K562 (cell line): ENCODE measurements around the gene C11orf52. TPM values are rescaled to one million over a fixed set of nuclear protein-coding genes. Genes with fewer than 3 reads are reported as not detected.

Experiments
- ATF1 ChIP-seq, 2 experiments: fragments of 450-650 bp in 1 of 2; IDR thresholded peaks; 2 replicates each; pipeline ENCODE4 v1.6.1; 2016; ENCODE audit warnings: missing compliant biosample characterization in 1 of 2, missing genetic modification characterization in 1 of 2
- CCNT2 ChIP-seq: IDR thresholded peaks from 2 replicates; pipeline ENCODE4 v1.6.1; 2011; ENCODE audit warnings: borderline replicate concordance, low read depth, mild to moderate bottlenecking, moderate library complexity, mixed read lengths, low read length; ENCODE audit not compliant: insufficient read length; ENCODE audit errors: extremely low read depth
- CREBBP ChIP-seq: IDR thresholded peaks from one replicate; pipeline ENCODE4 v1.6.1; 2012; ENCODE audit warnings: low read depth, mild to moderate bottlenecking, control low read depth, inconsistent platforms, low read length
- FIP1L1 ChIP-seq: fragments of 200-400 bp; formaldehyde crosslinking; IDR thresholded peaks from 2 replicates; pipeline ENCODE4 v1.6.1; 2018; ENCODE audit warnings: mild to moderate bottlenecking, low read depth, low read length; ENCODE audit not compliant: poor library complexity, severe bottlenecking
- FOSL1 ChIP-seq: fragments of 200-800 bp; sonication (Bioruptor generic); conservative IDR thresholded peaks from 2 replicates; pipeline ENCODE4 v1.6.1; 2016; ENCODE audit warnings: missing genetic modification characterization, missing compliant biosample characterization
- GABPA ChIP-seq: fragments of 200-800 bp; sonication (Bioruptor generic); conservative IDR thresholded peaks from 2 replicates; pipeline ENCODE4 v1.6.1; 2016; ENCODE audit warnings: low read depth, missing genetic modification characterization, missing compliant biosample characterization
- HDAC1 ChIP-seq, 2 experiments: fragments of 450-650 bp; IDR thresholded peaks; 2 replicates each; pipeline ENCODE4 v1.6.1; 2016 to 2017; ENCODE audit warnings: inconsistent platforms in 1 of 2, mild to moderate bottlenecking in 1 of 2, moderate library complexity in 1 of 2
- HLTF ChIP-seq: fragments of 450-650 bp; IDR thresholded peaks from 2 replicates; pipeline ENCODE4 v1.6.1; 2016
- L3MBTL2 ChIP-seq: fragments of 450-650 bp; IDR thresholded peaks from 2 replicates; pipeline ENCODE4 v1.6.1; 2016; ENCODE audit warnings: mild to moderate bottlenecking, moderate library complexity
- MYBL2 ChIP-seq, 2 experiments: fragments of 450-650 bp in 1 of 2; sonication (generic) in 1 of 2; formaldehyde crosslinking in 1 of 2; IDR thresholded peaks; 2 replicates each; pipeline versions ENCODE4 v1.6.1 to v1.8.1; 2017 to 2022; ENCODE audit warnings: borderline replicate concordance in 1 of 2, inconsistent platforms in 1 of 2, low read depth in 1 of 2, mild to moderate bottlenecking in 1 of 2, missing genetic modification reagents in 1 of 2, moderate library complexity in 1 of 2
- POLR2H ChIP-seq: IDR thresholded peaks from 2 replicates; pipeline ENCODE4 v1.6.1; 2016; ENCODE audit warnings: missing genetic modification characterization, low read depth, mild to moderate bottlenecking, control low read depth, missing compliant biosample characterization, moderate library complexity
- SMARCA4 ChIP-seq: fragments of 450-650 bp; IDR thresholded peaks from 2 replicates; pipeline ENCODE4 v1.6.1; 2016
- SREBF2 ChIP-seq: sonication (generic); formaldehyde crosslinking; IDR thresholded peaks from 2 replicates; pipeline ENCODE4 v1.4.0; 2020; ENCODE audit warnings: mild to moderate bottlenecking, missing genetic modification reagents
- SRSF9 ChIP-seq: fragments of 200-400 bp; formaldehyde crosslinking; IDR thresholded peaks from 2 replicates; pipeline ENCODE4 v1.6.1; 2017; ENCODE audit warnings: low read depth, low read length, borderline replicate concordance
- STAT6 ChIP-seq: sonication (generic); formaldehyde crosslinking; IDR thresholded peaks from 2 replicates; pipeline ENCODE4 v1.8.1; 2023; ENCODE audit warnings: mild to moderate bottlenecking, missing genetic modification reagents
- TARDBP ChIP-seq: fragments of 450-650 bp; IDR thresholded peaks from 2 replicates; pipeline ENCODE4 v1.6.1; 2016
- ZBTB17 ChIP-seq: fragments of 450-650 bp; formaldehyde crosslinking; IDR thresholded peaks from 2 replicates; pipeline ENCODE4 v1.4.0; 2020; ENCODE audit warnings: mild to moderate bottlenecking
- ZKSCAN3 ChIP-seq: fragments of 250-450 bp; sonication (Bioruptor Pico); IDR thresholded peaks from 2 replicates; pipeline ENCODE4 v1.4.0; 2020
- ZKSCAN8 ChIP-seq: fragments of 200-800 bp; sonication (Bioruptor generic); IDR thresholded peaks from 2 replicates; pipeline ENCODE4 v1.6.1; 2016; ENCODE audit warnings: missing genetic modification characterization, missing compliant biosample characterization
- ZNF76 ChIP-seq: fragments of 250-450 bp; sonication (Bioruptor Pico); IDR thresholded peaks from 2 replicates; pipeline ENCODE4 v1.4.0; 2020; ENCODE audit warnings: mild to moderate bottlenecking, moderate library complexity, borderline replicate concordance
- ZSCAN29 ChIP-seq: fragments of 450-650 bp; IDR thresholded peaks from 2 replicates; pipeline ENCODE4 v1.6.1; 2017
- polyA plus RNA-seq, 8 experiments: library from polyadenylated mRNA; depleted of rRNA in 4 of 8; stranded (reverse) in 5 of 8; unstranded in 3 of 8; fragments of >200 nt; fragmentation: Nextera tagmentation in 2 of 8; fragmentation: Illumina TruSeq in 1 of 8; extraction: Ambion mirVana in 2 of 8; extraction: Trizol in 1 of 8; gene quantifications; 2 replicates each; pipeline versions ENCODE4 v1.2.1 to v1.2.3, GENCODE V29; 2011 to 2014; ENCODE audit warnings: inconsistent platforms in 1 of 8, missing spikeins in 1 of 8
- total RNA-seq, 7 experiments: library from RNA; depleted of rRNA in 6 of 7; stranded (reverse); fragments of >200 nt in 6 of 7; fragmentation: Illumina TruSeq in 2 of 7; extraction: Trizol in 2 of 7; gene quantifications; 2 replicates each; pipeline versions ENCODE4 v1.2.1 to v1.2.3, GENCODE V29; 2011 to 2021; ENCODE audit warnings: low replicate concordance in 1 of 7
- TF ChIP-seq, protein P1 (sequence below): fragments of 200-400 bp; formaldehyde crosslinking; IDR thresholded peaks from 2 replicates; pipeline ENCODE4 v1.6.1; 2017; ENCODE audit warnings: mild to moderate bottlenecking, low read depth, low read length, moderate library complexity
- TF ChIP-seq, protein P2 (sequence below): fragments of 250-450 bp; sonication (Bioruptor Pico); IDR thresholded peaks from 2 replicates; pipeline ENCODE4 v1.5.0; 2022; ENCODE audit warnings: mild to moderate bottlenecking

Gene C11orf52
- total and polyA plus RNA-seq, 9 of the 15 experiments (the other 6 are each of a cell fraction or from before 2014, with no cell fraction given) = 0.29 to 2.9 (median 1.0) TPM

- TF ChIP-seq, protein P1, sequence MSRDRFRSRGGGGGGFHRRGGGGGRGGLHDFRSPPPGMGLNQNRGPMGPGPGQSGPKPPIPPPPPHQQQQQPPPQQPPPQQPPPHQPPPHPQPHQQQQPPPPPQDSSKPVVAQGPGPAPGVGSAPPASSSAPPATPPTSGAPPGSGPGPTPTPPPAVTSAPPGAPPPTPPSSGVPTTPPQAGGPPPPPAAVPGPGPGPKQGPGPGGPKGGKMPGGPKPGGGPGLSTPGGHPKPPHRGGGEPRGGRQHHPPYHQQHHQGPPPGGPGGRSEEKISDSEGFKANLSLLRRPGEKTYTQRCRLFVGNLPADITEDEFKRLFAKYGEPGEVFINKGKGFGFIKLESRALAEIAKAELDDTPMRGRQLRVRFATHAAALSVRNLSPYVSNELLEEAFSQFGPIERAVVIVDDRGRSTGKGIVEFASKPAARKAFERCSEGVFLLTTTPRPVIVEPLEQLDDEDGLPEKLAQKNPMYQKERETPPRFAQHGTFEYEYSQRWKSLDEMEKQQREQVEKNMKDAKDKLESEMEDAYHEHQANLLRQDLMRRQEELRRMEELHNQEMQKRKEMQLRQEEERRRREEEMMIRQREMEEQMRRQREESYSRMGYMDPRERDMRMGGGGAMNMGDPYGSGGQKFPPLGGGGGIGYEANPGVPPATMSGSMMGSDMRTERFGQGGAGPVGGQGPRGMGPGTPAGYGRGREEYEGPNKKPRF = no peak
- TF ChIP-seq, protein P2, sequence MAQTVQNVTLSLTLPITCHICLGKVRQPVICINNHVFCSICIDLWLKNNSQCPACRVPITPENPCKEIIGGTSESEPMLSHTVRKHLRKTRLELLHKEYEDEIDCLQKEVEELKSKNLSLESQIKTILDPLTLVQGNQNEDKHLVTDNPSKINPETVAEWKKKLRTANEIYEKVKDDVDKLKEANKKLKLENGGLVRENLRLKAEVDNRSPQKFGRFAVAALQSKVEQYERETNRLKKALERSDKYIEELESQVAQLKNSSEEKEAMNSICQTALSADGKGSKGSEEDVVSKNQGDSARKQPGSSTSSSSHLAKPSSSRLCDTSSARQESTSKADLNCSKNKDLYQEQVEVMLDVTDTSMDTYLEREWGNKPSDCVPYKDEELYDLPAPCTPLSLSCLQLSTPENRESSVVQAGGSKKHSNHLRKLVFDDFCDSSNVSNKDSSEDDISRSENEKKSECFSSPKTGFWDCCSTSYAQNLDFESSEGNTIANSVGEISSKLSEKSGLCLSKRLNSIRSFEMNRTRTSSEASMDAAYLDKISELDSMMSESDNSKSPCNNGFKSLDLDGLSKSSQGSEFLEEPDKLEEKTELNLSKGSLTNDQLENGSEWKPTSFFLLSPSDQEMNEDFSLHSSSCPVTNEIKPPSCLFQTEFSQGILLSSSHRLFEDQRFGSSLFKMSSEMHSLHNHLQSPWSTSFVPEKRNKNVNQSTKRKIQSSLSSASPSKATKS (CRISPR knock-in tag) = no peak
- TF ChIP-seq FOSL1 (tag) = no peak
- 0 out of 2 replicates have a peak, but pooled peaks have one; percentile 15 for TF ChIP-seq GABPA (tag)
- no peak for TF ChIP-seq ZKSCAN8 (CRISPR knock-in tag)
- TF ChIP-seq ATF1 (CRISPR knock-in tag; IDR thresholded peaks at IDR 0.05) = no peak
- TF ChIP-seq ATF1 (tag; IDR thresholded peaks at IDR 0.05) = no peak
- no peak for TF ChIP-seq CCNT2
- no peak for TF ChIP-seq SRSF9
- TF ChIP-seq SMARCA4 = 0 out of 2 replicates have a peak, but pooled peaks have one; percentile 17
- TF ChIP-seq MYBL2 (IDR thresholded peaks at IDR 0.05; ENCODE audit: low read depth) = no peak
- no peak for TF ChIP-seq MYBL2 (CRISPR knock-in tag; IDR thresholded peaks at IDR 0.05; ENCODE audit: borderline replicate concordance)
- no peak for TF ChIP-seq L3MBTL2
- no peak for TF ChIP-seq TARDBP
- no peak for TF ChIP-seq FIP1L1
- TF ChIP-seq STAT6 (CRISPR knock-in tag) = no peak
- no peak for TF ChIP-seq POLR2H
- TF ChIP-seq ZKSCAN3 (CRISPR knock-in tag) = no peak
- TF ChIP-seq ZSCAN29 = peak; percentile 51; the same call in 1 of the 2 replicates
- no peak for TF ChIP-seq ZBTB17
- no peak for TF ChIP-seq SREBF2 (CRISPR knock-in tag)
- TF ChIP-seq CREBBP = no peak
- no peak for TF ChIP-seq HDAC1 (IDR thresholded peaks at IDR 0.05)
- TF ChIP-seq HLTF = no peak
- no peak for TF ChIP-seq ZNF76 (CRISPR knock-in tag)
Observed at GRCh38 chr11:111871693-111872161, 47.0 kb upstream of the C11orf52 start (continued).
